ENCODE measurements around the gene CCDC88C. TPM values are rescaled to one million over a fixed set of nuclear protein-coding genes. Genes with fewer than 3 reads are reported as not detected.

Gene CCDC88C
- total RNA-seq, 1 donor from 2014 or later, result 39.3 TPM

GRCh38 chr14:91369628-91370445 lies 47.8 kb downstream of the CCDC88C start:
- Mint-ChIP-seq H3K27me3 (peaks cover 3% of the 10 kb centered on the region), H3K4me3 (no peak overlapping the region), H3K9me3 (no peaks in the 10 kb centered on the region), H3K4me1 (ENCODE audit: unreplicated experiment) (peaks cover 61% of the 10 kb centered on the region), H3K36me3 (no peaks in the 10 kb centered on the region), H3K27ac (peak overlapping the region; percentile 51)
- no peak for TF ChIP-seq CTCF (conservative IDR thresholded peaks at IDR 0.05)
- DNase-seq (ENCODE audit: extremely low spot score, unreplicated experiment), result no peak

GRCh38 chr14:91368776-91369416 lies 48.7 kb downstream of the CCDC88C start:
- no peak for TF ChIP-seq CTCF (conservative IDR thresholded peaks at IDR 0.05)
- Mint-ChIP-seq H3K27ac (no peak overlapping the region), H3K36me3 (no peaks in the 10 kb centered on the region), H3K4me1 (ENCODE audit: unreplicated experiment) (peaks cover 51% of the 10 kb centered on the region), H3K4me3 (no peak overlapping the region), H3K9me3 (no peaks in the 10 kb centered on the region), H3K27me3 (no peaks in the 10 kb centered on the region)
- no peak for DNase-seq (ENCODE audit: extremely low spot score, unreplicated experiment)

GRCh38 chr14:91367173-91368171 lies 50.1 kb downstream of the CCDC88C start:
- no peaks in the 10 kb centered on the region for H3K27me3 Mint-ChIP-seq
- no peak overlapping the region for H3K4me3 Mint-ChIP-seq
- peaks cover 42% of the 10 kb centered on the region for H3K4me1 Mint-ChIP-seq (ENCODE audit: unreplicated experiment)
- H3K27ac Mint-ChIP-seq, result peak overlapping the region; percentile 57
- no peaks in the 10 kb centered on the region for H3K36me3 Mint-ChIP-seq
- no peaks in the 10 kb centered on the region for H3K9me3 Mint-ChIP-seq
- DNase-seq (ENCODE audit: extremely low spot score, unreplicated experiment), result no peak
- no peak for TF ChIP-seq CTCF (conservative IDR thresholded peaks at IDR 0.05)

- H3K27ac Mint-ChIP-seq, result no peak overlapping the region
- no peak for TF ChIP-seq CTCF (conservative IDR thresholded peaks at IDR 0.05)
- no peaks in the 10 kb centered on the region for H3K27me3 Mint-ChIP-seq
- H3K36me3 Mint-ChIP-seq, result no peaks in the 10 kb centered on the region
- no peaks in the 10 kb centered on the region for H3K9me3 Mint-ChIP-seq
- DNase-seq (ENCODE audit: extremely low spot score, unreplicated experiment), result no peak
- H3K4me3 Mint-ChIP-seq, result no peak overlapping the region
- peaks cover 42% of the 10 kb centered on the region for H3K4me1 Mint-ChIP-seq (ENCODE audit: unreplicated experiment)
Observed at GRCh38 chr14:91366749-91367148, 50.9 kb downstream of the CCDC88C start.

GRCh38 chr14:91365552-91365951 lies 52.1 kb downstream of the CCDC88C start:
- TF ChIP-seq CTCF (conservative IDR thresholded peaks at IDR 0.05), result no peak
- H3K4me3 Mint-ChIP-seq, result no peak overlapping the region
- H3K9me3 Mint-ChIP-seq, result no peaks in the 10 kb centered on the region
- no peak for DNase-seq (ENCODE audit: extremely low spot score, unreplicated experiment)
- no peaks in the 10 kb centered on the region for H3K36me3 Mint-ChIP-seq
- H3K4me1 Mint-ChIP-seq (ENCODE audit: unreplicated experiment), result peaks cover 40% of the 10 kb centered on the region
- H3K27me3 Mint-ChIP-seq, result no peaks in the 10 kb centered on the region
- H3K27ac Mint-ChIP-seq, result no peak overlapping the region

Data from type B pancreatic cell (in vitro differentiated cells).